Measurements from ENCODE around the gene ADH4.

- TF ChIP-seq EZH2 (IDR thresholded peaks at IDR 0.05; ENCODE audit: low read length): no peak
- no peak for TF ChIP-seq CTCF (optimal IDR thresholded peaks at IDR 0.05 in 1 of 3, IDR thresholded peaks at IDR 0.05 in 1 of 3, conservative IDR thresholded peaks at IDR 0.05 in 1 of 3; ENCODE audit: extremely low read depth in 1 of 3, insufficient read depth in 2 of 3, low read length in 3 of 3)
Observed at GRCh38 chr4:99082192-99082591, 61.9 kb downstream of the ADH4 start.
